ENCODE measurements around the gene ADORA2B.

ADORA2B gene

DNA sequence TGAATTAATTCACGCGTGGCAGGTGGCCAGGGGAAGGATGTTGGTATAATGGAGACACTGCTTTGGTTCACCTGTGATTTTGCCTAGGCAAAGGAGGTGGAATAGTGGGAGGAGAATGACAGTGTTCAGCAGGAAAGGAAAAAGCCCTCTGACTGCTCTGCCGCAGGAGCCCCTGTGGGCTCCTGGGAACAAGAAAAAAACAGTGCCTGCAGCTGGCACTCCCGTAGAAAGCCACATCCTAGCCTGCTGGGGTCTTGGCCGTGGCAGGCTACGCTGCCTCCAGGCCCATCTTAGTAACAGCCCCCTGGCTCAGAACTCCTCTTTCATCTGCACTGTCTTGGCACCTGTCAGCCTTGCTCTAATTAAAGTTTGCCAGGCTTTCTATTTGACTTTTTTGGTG, 20.6 kb downstream of the ADORA2B start:
- TF ChIP-seq CTCF (IDR thresholded peaks at IDR 0.05; ENCODE audit: insufficient read depth, low read depth, low read length, missing control alignments): no peak
- no peak for DNase-seq (ENCODE audit: low read depth)
- no peak overlapping the region for H3K4me3 ChIP-seq (ENCODE audit: low read depth, low read length)

DNA sequence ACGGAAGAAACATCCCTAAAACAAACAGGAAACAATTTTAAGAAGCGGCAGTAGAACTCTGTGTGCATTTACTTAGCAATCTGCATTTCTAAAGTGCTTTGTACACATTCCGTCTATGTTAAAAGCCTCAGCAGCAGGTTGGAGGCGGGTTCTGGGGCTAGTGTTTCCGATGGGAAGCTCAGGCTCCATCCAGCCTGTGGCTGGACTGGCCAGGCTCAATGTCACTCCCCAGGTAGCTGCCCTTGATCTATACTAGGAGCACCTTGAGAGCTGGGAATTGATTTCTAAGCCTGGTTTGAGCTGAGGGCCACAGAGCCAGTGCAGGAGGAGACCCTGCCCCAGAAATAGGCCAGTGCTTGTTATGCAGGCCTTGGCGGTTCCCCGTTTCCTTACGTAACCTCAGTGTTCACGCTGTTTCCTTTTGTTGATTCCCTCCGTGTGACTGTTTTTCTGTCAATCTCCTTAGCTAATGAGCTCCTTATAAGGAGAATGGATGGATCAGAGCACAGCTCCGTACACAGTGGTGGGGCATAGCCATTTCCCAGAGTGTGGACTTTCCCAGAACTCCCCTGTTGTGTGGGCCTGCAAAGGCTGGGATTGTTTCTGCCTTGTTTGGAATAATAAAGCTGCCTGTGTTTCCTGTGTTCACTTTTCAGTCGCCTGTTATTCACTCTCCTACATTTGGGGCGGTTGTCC, 21.4 kb downstream of the ADORA2B start:
- no peak overlapping the region for H3K4me3 ChIP-seq (ENCODE audit: low read depth, low read length)
- DNase-seq (ENCODE audit: low read depth): no peak
- no peak for TF ChIP-seq CTCF (IDR thresholded peaks at IDR 0.05; ENCODE audit: insufficient read depth, low read depth, low read length, missing control alignments)

- DNase-seq (ENCODE audit: low read depth): no peak
- TF ChIP-seq CTCF (IDR thresholded peaks at IDR 0.05; ENCODE audit: insufficient read depth, low read depth, low read length, missing control alignments): no peak
- H3K4me3 ChIP-seq (ENCODE audit: low read depth, low read length): no peak overlapping the region
Observed at GRCh38 chr17:15966879-15967248, 21.9 kb downstream of the ADORA2B start.

GRCh38 chr17:15967706-15968399, 22.9 kb downstream of the ADORA2B start:
- DNase-seq (ENCODE audit: low read depth): no peak
- no peak overlapping the region for H3K4me3 ChIP-seq (ENCODE audit: low read depth, low read length)
- no peak for TF ChIP-seq CTCF (IDR thresholded peaks at IDR 0.05; ENCODE audit: insufficient read depth, low read depth, low read length, missing control alignments)

DNA sequence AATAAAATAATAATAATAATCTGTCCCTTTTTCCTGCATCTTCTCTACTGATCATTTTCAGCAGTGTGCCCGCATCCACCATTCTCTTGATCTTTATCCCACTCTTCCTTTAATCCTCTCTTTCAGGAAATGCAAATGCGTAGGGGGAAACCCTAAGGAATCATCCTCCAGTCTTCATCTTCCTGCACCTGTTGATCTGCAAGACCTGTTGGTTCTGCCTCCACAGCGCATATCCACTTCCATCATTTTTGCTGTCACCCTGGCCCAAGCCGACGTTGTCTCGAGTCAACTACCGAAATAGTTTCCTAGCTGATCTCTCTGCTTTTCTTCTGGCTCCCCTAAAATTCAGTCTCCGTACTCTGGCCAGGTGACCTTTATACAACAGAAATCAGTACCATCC, 24.5 kb downstream of the ADORA2B start:
- TF ChIP-seq CTCF (IDR thresholded peaks at IDR 0.05; ENCODE audit: insufficient read depth, low read depth, low read length, missing control alignments): no peak
- no peak for DNase-seq (ENCODE audit: low read depth)
- H3K4me3 ChIP-seq (ENCODE audit: low read depth, low read length): no peak overlapping the region

- no peak for TF ChIP-seq CTCF (IDR thresholded peaks at IDR 0.05; ENCODE audit: insufficient read depth, low read depth, low read length, missing control alignments)
- H3K4me3 ChIP-seq (ENCODE audit: low read depth, low read length): no peak overlapping the region
- DNase-seq (ENCODE audit: low read depth): no peak
Observed at GRCh38 chr17:15970500-15970899, 25.6 kb downstream of the ADORA2B start.

Measured in GM12865 (cell line).